Measurements from ENCODE around the gene PBXIP1.

DNA sequence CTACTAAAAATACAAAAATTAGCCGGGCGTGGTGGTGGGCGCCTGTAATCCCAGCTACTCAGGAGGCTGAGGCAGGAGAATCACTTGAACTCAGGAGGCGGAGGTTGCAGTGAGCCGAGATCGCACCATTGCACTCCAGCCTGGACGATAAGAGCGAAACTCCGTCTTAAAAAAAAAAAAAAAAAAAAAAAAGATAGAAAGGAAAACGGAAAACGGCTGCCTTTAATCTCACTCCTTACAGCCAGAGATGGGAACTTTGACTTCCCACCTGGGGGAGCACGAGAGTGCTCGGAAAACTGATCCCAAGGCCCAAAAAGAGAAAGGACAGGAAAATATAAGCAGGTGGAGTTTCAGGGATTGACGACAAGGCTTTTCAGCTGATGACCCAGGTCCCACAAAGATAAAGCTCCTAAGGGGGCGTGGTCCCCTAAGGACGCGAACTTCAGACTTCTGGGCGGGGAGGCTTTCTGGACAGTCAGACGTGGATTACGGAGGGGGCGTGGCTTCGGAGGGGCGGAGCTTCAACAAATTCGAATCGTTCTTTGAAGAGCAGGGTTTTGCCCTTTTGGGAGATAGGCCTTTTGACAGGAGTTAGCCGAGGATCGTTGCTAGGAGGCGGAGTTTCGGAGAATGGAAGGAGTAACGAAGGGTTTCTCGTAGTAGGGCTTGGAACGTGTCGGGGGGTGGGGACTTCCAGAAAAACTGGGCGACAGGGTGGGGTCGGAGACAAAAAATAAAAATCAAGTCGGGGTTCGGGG, 17.6 kb upstream of the PBXIP1 start:
- peak; percentile 75 for TF ChIP-seq POLR2AphosphoS5 (IDR thresholded peaks at IDR 0.05; ENCODE audit: borderline replicate concordance, low read depth, low read length)
- no peak for TF ChIP-seq EZH2 (IDR thresholded peaks at IDR 0.05)
